ENCODE data around the gene CEP164. TPM values are rescaled to one million over a fixed set of nuclear protein-coding genes. Genes with fewer than 3 reads are reported as not detected.

The CEP164 gene
- polyA plus RNA-seq, 3 donors: 4.3 to 32.1 (median 8.0) TPM

- H3K27me3 Mint-ChIP-seq (ENCODE audit: low read depth in 3 of 3): peaks cover 1 to 15% (median 3%) of the 10 kb centered on the region in 3 donors
- intact Hi-C loops (cut with micrococcal nuclease): no loop called here
- no peak overlapping the region for H2AFZ ChIP-seq (ENCODE audit: insufficient read depth, low read depth, low read length, poor library complexity, severe bottlenecking)
- no peak overlapping the region for H3K27ac ChIP-seq (ENCODE audit: low read depth in 1 of 2, low read length in 2 of 2)
- no peak overlapping the region for H3K4me2 ChIP-seq (replicated peaks; ENCODE audit: extremely low read depth, low read length, poor library complexity, severe bottlenecking)
- H3K36me3 Mint-ChIP-seq: no peaks in the 10 kb centered on the region
- no peak for DNase-seq
- no peaks in the 10 kb centered on the region for H3K4me1 Mint-ChIP-seq
- no peak overlapping the region for H3K4me3 ChIP-seq (replicated peaks in 1 of 3; ENCODE audit: low read depth in 2 of 3, low read length in 3 of 3)
- no peaks in the 10 kb centered on the region for H3K36me3 ChIP-seq (replicated peaks in 1 of 2; ENCODE audit: control insufficient read depth in 1 of 2, insufficient read depth in 2 of 2, low read length in 2 of 2)
- no peaks in the 10 kb centered on the region for H4K20me1 ChIP-seq (ENCODE audit: insufficient read depth, low read length)
- no peaks in the 10 kb centered on the region for H3K9me3 ChIP-seq (replicated peaks in 1 of 2; ENCODE audit: control insufficient read depth in 1 of 2, insufficient read depth in 1 of 2, low read length in 2 of 2)
- H3K4me3 Mint-ChIP-seq: no peak overlapping the region
- no peak overlapping the region for H3K27ac Mint-ChIP-seq
- no peak for TF ChIP-seq CTCF (IDR thresholded peaks at IDR 0.05)
- no peaks in the 10 kb centered on the region for H3K27me3 ChIP-seq (ENCODE audit: control insufficient read depth in 2 of 2, insufficient read depth in 2 of 2, low read length in 2 of 2)
- no peaks in the 10 kb centered on the region for H3K79me2 ChIP-seq (ENCODE audit: insufficient read depth, low read length)
- no peak overlapping the region for H3K9ac ChIP-seq (ENCODE audit: insufficient read depth, low read length, poor library complexity, severe bottlenecking)
- H3K9me3 Mint-ChIP-seq: peaks cover 0 to 2% (median 0%) of the 10 kb centered on the region in 7 donors
- WGBS (ENCODE audit: insufficient coverage): 82% methylated on average over 3 of the region's 12 CpGs
- H3K4me1 ChIP-seq (ENCODE audit: control insufficient read depth in 1 of 2, insufficient read depth in 2 of 2, low read length in 2 of 2): no peaks in the 10 kb centered on the region
Measured at GRCh38 chr11:117418737-117419481, 91.3 kb downstream of the CEP164 start.

- DNase-seq: no peak
- Mint-ChIP-seq H3K27me3 (ENCODE audit: low read depth in 3 of 3) (peaks cover 1 to 16% (median 3%) of the 10 kb centered on the region in 3 donors), H3K36me3 (no peaks in the 10 kb centered on the region)
Measured at GRCh38 chr11:117419482-117420142, 92.0 kb downstream of the CEP164 start.

More at GRCh38 chr11:117419482-117420142, 92.0 kb downstream of the CEP164 start:
- Histone ChIP-seq H2AFZ (ENCODE audit: insufficient read depth, low read depth, low read length, poor library complexity, severe bottlenecking) (no peak overlapping the region), H3K27me3 (ENCODE audit: control insufficient read depth in 2 of 2, insufficient read depth in 2 of 2, low read length in 2 of 2) (no peaks in the 10 kb centered on the region), H3K9me3 (replicated peaks in 1 of 2; ENCODE audit: control insufficient read depth in 1 of 2, insufficient read depth in 1 of 2, low read length in 2 of 2) (no peaks in the 10 kb centered on the region), H4K20me1 (ENCODE audit: insufficient read depth, low read length) (no peaks in the 10 kb centered on the region), H3K36me3 (replicated peaks in 1 of 2; ENCODE audit: control insufficient read depth in 1 of 2, insufficient read depth in 2 of 2, low read length in 2 of 2) (no peaks in the 10 kb centered on the region), H3K4me3 (replicated peaks in 1 of 3; ENCODE audit: low read depth in 2 of 3, low read length in 3 of 3) (no peak overlapping the region), H3K79me2 (ENCODE audit: insufficient read depth, low read length) (no peaks in the 10 kb centered on the region), H3K4me1 (ENCODE audit: control insufficient read depth in 1 of 2, insufficient read depth in 2 of 2, low read length in 2 of 2) (no peaks in the 10 kb centered on the region), H3K27ac (ENCODE audit: low read depth in 1 of 2, low read length in 2 of 2) (no peak overlapping the region), H3K4me2 (replicated peaks; ENCODE audit: extremely low read depth, low read length, poor library complexity, severe bottlenecking) (no peak overlapping the region), H3K9ac (ENCODE audit: insufficient read depth, low read length, poor library complexity, severe bottlenecking) (no peak overlapping the region)
- 83% methylated on average over 11 of the region's 12 CpGs for WGBS (ENCODE audit: insufficient coverage)
- Mint-ChIP-seq H3K4me1 (no peaks in the 10 kb centered on the region), H3K4me3 (no peak overlapping the region), H3K27ac (no peak overlapping the region), H3K9me3 (peaks cover 0 to 2% (median 0%) of the 10 kb centered on the region in 7 donors)
- TF ChIP-seq CTCF (IDR thresholded peaks at IDR 0.05): no peak
- intact Hi-C loops (cut with micrococcal nuclease): loop anchor here (10.0 kb wide), 2 partner anchors 525 to 535 kb away; no protein-coding TSS in a partner anchor
